Endothelial cell of umbilical vein (primary cell): ENCODE results near the gene USP40. TPM values are rescaled to one million over a fixed set of nuclear protein-coding genes. Genes with fewer than 3 reads are reported as not detected.

ENCODE experiments used
- BruUV-seq: library from RNA; stranded (reverse); fragments of 400-500 nt; replicated peaks from 2 replicates; lab custom pipeline; 2021; lab: Mats Ljungman, UMichigan
- CTCF ChIA-PET: fragments of 300-600, 350-600 bp; sonication (Branson Sonifier 250); formaldehyde crosslinking; loops from one replicate; lab custom pipeline; 2021; ENCODE audit warnings: antibody characterized with exemption, inconsistent platforms; lab: Charles Lee
- POLR2A ChIA-PET: fragments of 300-600, 350-600 bp; sonication (Branson Sonifier 250); formaldehyde crosslinking; loops from one replicate; lab custom pipeline; 2021; ENCODE audit warnings: antibody characterized with exemption, inconsistent platforms; lab: Charles Lee
- DNase-seq: peaks from one replicate; pipeline ENCODE4 v3.0.0-alpha.2; 2011; ENCODE audit warnings: low read depth, low spot score
- FAIRE-seq: peaks from 2 replicates; lab custom pipeline; 2011; peaks lifted over from hg19 to GRCh38; lab: Jason Lieb, UNC
- H2AFZ ChIP-seq: 2 replicates; pipeline ENCODE4 v1.6.0; 2012; ENCODE audit warnings: low read depth, low read length, control low read depth, inconsistent platforms
- H3K27ac ChIP-seq: 2 replicates; pipeline ENCODE4 v1.5.1; 2011; ENCODE audit warnings: low read depth, mild to moderate bottlenecking, control low read depth, low read length, moderate library complexity; ENCODE audit not compliant: insufficient read depth
- H3K27me3 ChIP-seq, 2 experiments: 2 replicates each; pipeline versions ENCODE4 v1.6.0 to v1.6.1; 2011; ENCODE audit warnings: low read length in 2 of 2, mixed read lengths in 1 of 2; ENCODE audit not compliant: control insufficient read depth in 2 of 2, insufficient read depth in 2 of 2
- H3K36me3 ChIP-seq, 2 experiments: 2 replicates in 1 of 2; 3 replicates in 1 of 2; pipeline ENCODE4 v1.5.1; 2011; ENCODE audit warnings: low read length in 2 of 2, mild to moderate bottlenecking in 1 of 2, moderate library complexity in 1 of 2; ENCODE audit not compliant: control insufficient read depth in 2 of 2, insufficient read depth in 2 of 2; ENCODE audit errors: extremely low read depth in 1 of 2
- H3K4me1 ChIP-seq: 3 replicates; pipeline ENCODE4 v1.5.1; 2011; ENCODE audit warnings: mild to moderate bottlenecking, low read length; ENCODE audit not compliant: control insufficient read depth, insufficient read depth; ENCODE audit errors: extremely low read depth
- H3K4me2 ChIP-seq: 2 replicates; pipeline ENCODE4 v1.6.1; 2011; ENCODE audit warnings: low read length, control low read depth, mixed read lengths; ENCODE audit not compliant: insufficient read depth
- H3K4me3 ChIP-seq, 3 experiments: fragments of 200-600 bp in 1 of 3; sonication (generic), shearing (Covaris generic) in 1 of 3; replicated peaks in 1 of 3; 2 replicates each; pipeline ENCODE4 v1.5.1; 2011 to 2016; ENCODE audit warnings: control low read depth in 3 of 3, low read length in 3 of 3, mild to moderate bottlenecking in 2 of 3, inconsistent platforms in 1 of 3, low read depth in 1 of 3, moderate library complexity in 1 of 3; ENCODE audit not compliant: insufficient read depth in 1 of 3
- H3K79me2 ChIP-seq: 2 replicates; pipeline ENCODE4 v1.6.0; 2012; ENCODE audit warnings: low read length, inconsistent platforms; ENCODE audit not compliant: control insufficient read depth, insufficient read depth
- H3K9ac ChIP-seq: replicated peaks from 2 replicates; pipeline ENCODE3; 2011; ENCODE audit warnings: low read length, control low read depth; ENCODE audit not compliant: insufficient read depth; ENCODE audit errors: extremely low read depth
- H3K9me1 ChIP-seq: replicated peaks from 3 replicates; pipeline ENCODE4 v1.6.0; 2011; ENCODE audit warnings: mild to moderate bottlenecking, low read length; ENCODE audit not compliant: control insufficient read depth, insufficient read depth; ENCODE audit errors: extremely low read depth
- H3K9me3 ChIP-seq: replicated peaks from 2 replicates; pipeline ENCODE4 v1.5.1; 2012; ENCODE audit warnings: low read length, inconsistent platforms; ENCODE audit not compliant: control insufficient read depth, insufficient read depth
- H4K20me1 ChIP-seq: replicated peaks from 2 replicates; pipeline ENCODE3; 2011; ENCODE audit warnings: mild to moderate bottlenecking, low read length; ENCODE audit not compliant: control insufficient read depth, insufficient read depth; ENCODE audit errors: extremely low read depth
- CTCF ChIP-seq, 2 donors: IDR thresholded peaks; 1 replicate in 1 of 2; 2 replicates in 1 of 2; pipeline ENCODE4 v1.5.1; 2011; ENCODE audit warnings: low read length in 2 of 2, mild to moderate bottlenecking in 2 of 2, moderate library complexity in 2 of 2, control low read depth in 1 of 2, inconsistent platforms in 1 of 2, low read depth in 1 of 2; ENCODE audit not compliant: insufficient read depth in 1 of 2; ENCODE audit errors: extremely low read depth in 1 of 2
- EZH2 ChIP-seq: IDR thresholded peaks from 2 replicates; pipeline ENCODE4 v1.6.1; 2012; ENCODE audit warnings: borderline replicate concordance, low read depth, mild to moderate bottlenecking, moderate library complexity, low read length, inconsistent platforms; ENCODE audit not compliant: severe bottlenecking
- FOS ChIP-seq: IDR thresholded peaks from 2 replicates; pipeline ENCODE4 v1.6.1; 2011; ENCODE audit warnings: mild to moderate bottlenecking, low read length, moderate library complexity, borderline replicate concordance; ENCODE audit not compliant: insufficient read depth
- GATA2 ChIP-seq: IDR thresholded peaks from 2 replicates; pipeline ENCODE4 v1.7.0; 2011; ENCODE audit warnings: low read depth, mild to moderate bottlenecking, moderate library complexity, mixed read lengths, low read length; ENCODE audit not compliant: insufficient read length, insufficient read depth
- JUN ChIP-seq: IDR thresholded peaks from 2 replicates; pipeline ENCODE4 v1.6.1; 2011; ENCODE audit warnings: borderline replicate concordance, low read depth; ENCODE audit not compliant: insufficient read length, insufficient read depth
- MAX ChIP-seq: IDR thresholded peaks from 2 replicates; pipeline ENCODE4 v1.6.1; 2011; ENCODE audit not compliant: insufficient read depth, insufficient read length
- MYC ChIP-seq: IDR thresholded peaks from one replicate; pipeline ENCODE4 v1.6.1; 2011; ENCODE audit warnings: mild to moderate bottlenecking, low read depth, low read length
- POLR2A ChIP-seq: IDR thresholded peaks from 2 replicates; pipeline ENCODE4 v1.6.1; 2012; ENCODE audit warnings: low read depth, mild to moderate bottlenecking, control low read depth, low read length
- POLR2AphosphoS5 ChIP-seq: IDR thresholded peaks from 2 replicates; pipeline ENCODE4 v1.6.1; 2012; ENCODE audit warnings: low read depth, mild to moderate bottlenecking, control low read depth, low read length, moderate library complexity; ENCODE audit not compliant: insufficient read depth
- dilution Hi-C: fragments of 300-500 bp; cut with MboI; formaldehyde crosslinking; loops from one replicate; pipeline ENCODE4 v1.15.0; 2019; ENCODE audit warnings: low sequenced_read_pairs; ENCODE audit not compliant: extremely low pct_ligation_motif_present
- intact Hi-C: fragments of 100-400 bp; cut with micrococcal nuclease; formaldehyde crosslinking; loops from one replicate; pipeline ENCODE4 v1.10.0; 2022
- polyA plus RNA-seq, 4 experiments: library from polyadenylated mRNA; depleted of rRNA in 3 of 4; stranded (reverse) in 3 of 4; unstranded in 1 of 4; fragments of >200 nt; gene quantifications; 2 replicates each; pipeline versions ENCODE4 v1.2.1 to v1.2.3, GENCODE V29; 2011 to 2012; ENCODE audit warnings: missing spikeins in 1 of 4
- total RNA-seq: library from RNA; stranded (reverse); gene quantifications from 2 replicates; pipeline ENCODE4 v1.2.3, GENCODE V29; 2021

The USP40 gene
- total and polyA plus RNA-seq, 2 donors (not counting 3 experiments of a cell fraction or from before 2014, with no cell fraction given): 32.2 to 32.5 TPM

GRCh38 chr2:233528182-233528581 is 38.4 kb downstream of the USP40 start:
- no peaks in the 10 kb centered on the region for H3K4me1 ChIP-seq
- no peak overlapping the region for H3K9ac ChIP-seq
- TF ChIP-seq FOS (no peak), CTCF (IDR thresholded peaks at IDR 0.05; ENCODE audit: extremely low read depth in 1 of 2, insufficient read depth in 1 of 2, low read depth in 1 of 2, low read length in 2 of 2) (no peak), GATA2 (no peak), EZH2 (no peak), JUN (no peak), POLR2AphosphoS5 (no peak), POLR2A (no peak), MYC (no peak), MAX (no peak)
- no TSS peak for BruUV-seq
- no peaks in the 10 kb centered on the region for H3K27me3 ChIP-seq
- H3K79me2 ChIP-seq: no peaks in the 10 kb centered on the region
- no peak overlapping the region for H2AFZ ChIP-seq
- DNase-seq: no peak
- intact Hi-C loops: no loop called here
- H3K9me3 ChIP-seq: no peaks in the 10 kb centered on the region
- no peaks in the 10 kb centered on the region for H3K9me1 ChIP-seq
- no peak overlapping the region for H3K4me2 ChIP-seq
- FAIRE-seq: no peak
- H3K36me3 ChIP-seq: peaks cover 0 to 5% of the 10 kb centered on the region in 2 experiments
- POLR2A ChIA-PET: no interaction called here
- no peak overlapping the region for H3K27ac ChIP-seq
- CTCF ChIA-PET: no interaction called here
- H4K20me1 ChIP-seq: no peaks in the 10 kb centered on the region
- H3K4me3 ChIP-seq: no peak overlapping the region
- dilution Hi-C loops: no loop called here
